OCI-LY7 (cell line): ENCODE data around the gene MUL1. TPM values are rescaled to one million over a fixed set of nuclear protein-coding genes. Genes with fewer than 3 reads are reported as not detected.

Experiments used
- BruUV-seq: library from RNA; stranded (reverse); fragments of 400-500 nt; replicated peaks from 2 replicates; lab custom pipeline; 2021; lab: Mats Ljungman, UMichigan
- CTCF ChIA-PET: fragments of 300-600 bp; sonication (Branson Sonifier 250); formaldehyde crosslinking; loops from one replicate; lab custom pipeline; 2022; ENCODE audit warnings: antibody characterized with exemption; ENCODE audit not compliant: unreplicated experiment; lab: Charles Lee
- POLR2A ChIA-PET: fragments of 300-600 bp; sonication (Branson Sonifier 250); formaldehyde crosslinking; loops from one replicate; lab custom pipeline; 2022; ENCODE audit warnings: antibody characterized with exemption; lab: Charles Lee
- DNase-seq: peaks from one replicate; pipeline ENCODE4 v3.0.0-alpha.2; 2015; ENCODE audit warnings: low spot score
- H2AFZ ChIP-seq: fragments of 200-600 bp; sonication (generic), shearing (Covaris generic); 2 replicates; pipeline ENCODE4 v1.6.1; 2014; ENCODE audit warnings: mild to moderate bottlenecking, antibody characterized with exemption, low read length, moderate library complexity
- H3K27ac ChIP-seq: fragments of 200-600 bp; sonication (generic); 2 replicates; pipeline ENCODE4 v1.5.1; 2014; ENCODE audit warnings: mixed run types, low read depth, mild to moderate bottlenecking, moderate library complexity, low read length, inconsistent platforms; ENCODE audit not compliant: poor library complexity, severe bottlenecking
- H3K36me3 ChIP-seq: fragments of 200-600 bp; sonication (generic); 2 replicates; pipeline ENCODE4 v1.6.1; 2014; ENCODE audit warnings: mild to moderate bottlenecking, antibody characterized with exemption, low read length, moderate library complexity, mixed read lengths; ENCODE audit not compliant: insufficient read depth
- H3K4me1 ChIP-seq: fragments of 200-600 bp; sonication (generic); 2 replicates; pipeline ENCODE4 v1.5.1; 2014; ENCODE audit warnings: mild to moderate bottlenecking, low read length; ENCODE audit not compliant: insufficient read depth, poor library complexity, severe bottlenecking
- H3K4me2 ChIP-seq: fragments of 200-600 bp; sonication (generic); 2 replicates; pipeline ENCODE4 v1.6.1; 2014; ENCODE audit warnings: mild to moderate bottlenecking, low read length
- H3K4me3 ChIP-seq: fragments of 200-600 bp; sonication (generic); 2 replicates; pipeline ENCODE4 v1.5.1; 2014; ENCODE audit warnings: mild to moderate bottlenecking, low read depth, low read length; ENCODE audit not compliant: poor library complexity, severe bottlenecking
- H3K79me2 ChIP-seq: fragments of 200-600 bp; sonication (generic); 2 replicates; pipeline ENCODE4 v1.6.1; 2016; ENCODE audit warnings: low read depth, mild to moderate bottlenecking, low read length, moderate library complexity, mixed read lengths; ENCODE audit not compliant: insufficient read depth
- H3K9me2 ChIP-seq: fragments of 200-600 bp; sonication (generic); 2 replicates; pipeline ENCODE4 v1.6.1; 2016; ENCODE audit warnings: mild to moderate bottlenecking, low read length, mixed read lengths; ENCODE audit not compliant: insufficient read depth
- H3K9me3 ChIP-seq: fragments of 200-600 bp; sonication (generic); 2 replicates; pipeline ENCODE4 v1.6.1; 2014; ENCODE audit warnings: mild to moderate bottlenecking, mixed run types, low read length, mixed read lengths
- H4K20me1 ChIP-seq: fragments of 200-600 bp; sonication (generic); 2 replicates; pipeline ENCODE4 v1.6.1; 2014; ENCODE audit warnings: mild to moderate bottlenecking, antibody characterized with exemption, low read length, moderate library complexity, mixed read lengths; ENCODE audit not compliant: insufficient read depth
- EZH2phosphoT487 ChIP-seq: fragments of 200-600 bp; sonication (generic); IDR thresholded peaks from 2 replicates; pipeline ENCODE4 v1.6.1; 2018; ENCODE audit warnings: low read depth, borderline replicate concordance, mild to moderate bottlenecking, mixed run types, antibody characterized with exemption, low read length, moderate library complexity, mixed read lengths
- intact Hi-C: fragments of 100-400 bp; cut with micrococcal nuclease; formaldehyde crosslinking; loops from one replicate; pipeline ENCODE4 v1.10.0; 2022; ENCODE audit not compliant: unreplicated experiment
- total RNA-seq, 2 experiments: library from RNA; depleted of rRNA in 1 of 2; stranded (reverse); fragments of >200 nt in 1 of 2; shearing (Covaris generic) in 1 of 2; gene quantifications; 2 replicates each; pipeline ENCODE4 v1.2.3, GENCODE V29; 2014 to 2022
- TF ChIP-seq, protein P1 (sequence below): fragments of 200-600 bp; sonication (generic); conservative IDR thresholded peaks from 2 replicates; pipeline ENCODE4 v1.5.1; 2014; ENCODE audit warnings: mild to moderate bottlenecking, antibody characterized with exemption, low read length, moderate library complexity, mixed read lengths

The MUL1 gene
- total RNA-seq, 2 experiments from 2014 or later, result 16.3 to 25.2 TPM

DNA sequence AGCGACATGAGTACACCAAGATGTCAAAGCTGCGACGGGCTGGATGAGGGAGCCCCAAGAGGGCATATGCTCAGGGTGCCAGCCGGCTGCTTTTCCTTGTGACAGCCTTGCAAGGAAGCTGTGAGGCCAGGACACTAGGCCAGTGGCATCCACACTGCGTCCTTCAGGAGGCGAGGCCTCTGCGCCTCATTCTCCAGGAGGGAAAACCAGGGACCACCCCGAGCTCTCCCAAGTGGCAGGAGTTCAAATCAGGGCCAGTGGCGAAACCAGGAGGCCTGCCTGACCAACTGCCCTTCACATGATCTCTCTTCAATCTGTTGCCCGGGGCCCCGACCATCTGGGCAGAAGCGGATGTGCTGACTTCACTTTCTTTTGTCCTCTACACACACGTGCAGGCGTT, 8.2 kb downstream of the MUL1 start:
- ChIA-PET CTCF (no interaction called here), POLR2A (no interaction called here)
- no peaks in the 10 kb centered on the region for H3K9me3 ChIP-seq
- no TSS peak for BruUV-seq
- H4K20me1 ChIP-seq, result no peaks in the 10 kb centered on the region
- H3K27ac ChIP-seq, result no peak overlapping the region
- no peak overlapping the region for H3K4me2 ChIP-seq
- H3K9me2 ChIP-seq, result no peaks in the 10 kb centered on the region
- peaks cover 12% of the 10 kb centered on the region; the same call in 1 of the 2 replicates for H3K79me2 ChIP-seq
- H2AFZ ChIP-seq, result no peak overlapping the region
- H3K36me3 ChIP-seq, result peaks cover 69% of the 10 kb centered on the region
- TF ChIP-seq, protein P1, sequence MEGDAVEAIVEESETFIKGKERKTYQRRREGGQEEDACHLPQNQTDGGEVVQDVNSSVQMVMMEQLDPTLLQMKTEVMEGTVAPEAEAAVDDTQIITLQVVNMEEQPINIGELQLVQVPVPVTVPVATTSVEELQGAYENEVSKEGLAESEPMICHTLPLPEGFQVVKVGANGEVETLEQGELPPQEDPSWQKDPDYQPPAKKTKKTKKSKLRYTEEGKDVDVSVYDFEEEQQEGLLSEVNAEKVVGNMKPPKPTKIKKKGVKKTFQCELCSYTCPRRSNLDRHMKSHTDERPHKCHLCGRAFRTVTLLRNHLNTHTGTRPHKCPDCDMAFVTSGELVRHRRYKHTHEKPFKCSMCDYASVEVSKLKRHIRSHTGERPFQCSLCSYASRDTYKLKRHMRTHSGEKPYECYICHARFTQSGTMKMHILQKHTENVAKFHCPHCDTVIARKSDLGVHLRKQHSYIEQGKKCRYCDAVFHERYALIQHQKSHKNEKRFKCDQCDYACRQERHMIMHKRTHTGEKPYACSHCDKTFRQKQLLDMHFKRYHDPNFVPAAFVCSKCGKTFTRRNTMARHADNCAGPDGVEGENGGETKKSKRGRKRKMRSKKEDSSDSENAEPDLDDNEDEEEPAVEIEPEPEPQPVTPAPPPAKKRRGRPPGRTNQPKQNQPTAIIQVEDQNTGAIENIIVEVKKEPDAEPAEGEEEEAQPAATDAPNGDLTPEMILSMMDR, result no peak
- TF ChIP-seq EZH2phosphoT487, result no peak
- peaks cover under 1% of the 10 kb centered on the region for H3K4me1 ChIP-seq
- H3K4me3 ChIP-seq, result no peak overlapping the region
- intact Hi-C loops, result no loop called here
- DNase-seq, result no peak

DNA sequence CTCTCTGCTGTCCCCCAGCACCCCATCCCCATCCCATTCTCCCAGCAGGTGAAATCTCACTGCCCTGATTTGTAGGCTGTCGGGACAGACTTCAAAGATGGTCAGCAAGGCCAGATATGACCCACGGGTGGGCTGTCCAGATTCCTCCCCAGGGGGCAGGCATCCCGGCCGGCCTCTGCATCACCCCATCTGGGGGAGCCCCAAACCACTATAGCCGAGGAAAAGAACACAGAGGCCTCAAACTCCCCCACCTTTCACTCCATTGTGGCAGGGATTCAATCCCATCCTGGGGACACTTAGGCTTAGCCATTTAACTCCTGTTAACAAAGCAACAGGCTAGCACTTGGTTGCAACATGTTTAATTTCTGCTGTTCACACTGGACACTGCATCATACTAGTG, 8.8 kb downstream of the MUL1 start:
- H3K9me2 ChIP-seq, result no peaks in the 10 kb centered on the region
- CTCF ChIA-PET, result no interaction called here
- intact Hi-C loops, result no loop called here
- POLR2A ChIA-PET, result no interaction called here
- H3K4me1 ChIP-seq, result peaks cover 6% of the 10 kb centered on the region
- H3K9me3 ChIP-seq, result no peaks in the 10 kb centered on the region
- H3K36me3 ChIP-seq, result peaks cover 65% of the 10 kb centered on the region
- H3K4me3 ChIP-seq, result no peak overlapping the region
- no peak overlapping the region for H3K27ac ChIP-seq
- no peak overlapping the region for H2AFZ ChIP-seq
- no peak overlapping the region for H3K4me2 ChIP-seq
- no peaks in the 10 kb centered on the region for H4K20me1 ChIP-seq
- no TSS peak for BruUV-seq
- peaks cover 6% of the 10 kb centered on the region; the same call in 1 of the 2 replicates for H3K79me2 ChIP-seq
- no peak for TF ChIP-seq EZH2phosphoT487
- TF ChIP-seq, protein P1, result no peak
- no peak for DNase-seq

DNA sequence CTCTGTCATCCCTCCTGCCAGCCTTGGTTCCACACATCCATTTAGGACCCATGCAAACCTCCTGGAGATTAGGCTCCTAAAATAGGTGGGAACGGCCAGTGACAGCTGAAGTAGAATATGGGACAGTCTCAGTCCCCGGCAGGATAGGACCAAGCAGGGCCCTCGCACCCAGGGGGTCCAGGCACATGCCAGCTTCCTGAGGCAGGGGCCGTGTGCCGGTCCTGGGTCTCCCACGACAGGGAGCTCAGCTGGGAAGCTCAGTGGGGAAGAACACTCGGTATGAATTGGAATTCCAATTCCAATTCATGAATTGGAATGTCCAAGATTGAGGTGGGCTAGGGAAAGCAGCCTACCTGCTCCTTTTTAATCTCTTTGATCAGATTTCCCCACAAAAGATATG, 9.8 kb downstream of the MUL1 start:
- Histone ChIP-seq H3K4me3 (no peak overlapping the region), H3K36me3 (peaks cover 55% of the 10 kb centered on the region), H3K4me2 (no peak overlapping the region), H3K4me1 (peaks cover 16% of the 10 kb centered on the region), H4K20me1 (no peaks in the 10 kb centered on the region), H3K9me2 (no peaks in the 10 kb centered on the region), H3K27ac (no peak overlapping the region), H2AFZ (no peak overlapping the region), H3K9me3 (no peaks in the 10 kb centered on the region), H3K79me2 (no peaks in the 10 kb centered on the region)
- intact Hi-C loops, result no loop called here
- POLR2A ChIA-PET, result no interaction called here
- no peak for TF ChIP-seq EZH2phosphoT487
- TF ChIP-seq, protein P1, result no peak
- no peak for DNase-seq
- CTCF ChIA-PET, result no interaction called here
- BruUV-seq, result no TSS peak
